IMR-90 (cell line): ENCODE results near the gene CD80. TPM values are rescaled to one million over a fixed set of nuclear protein-coding genes. Genes with fewer than 3 reads are reported as not detected.

Source experiments
- ATAC-seq: fragments of 200-7000 bp; cut with Tn5 transposase; 2 replicates; pipeline ENCODE4 v1.9.1; 2020; ENCODE audit warnings: low read depth, mild to moderate bottlenecking, moderate library complexity
- BruUV-seq: library from RNA; stranded (reverse); fragments of 400-500 nt; replicated peaks from 2 replicates; lab custom pipeline; 2021; lab: Mats Ljungman, UMichigan
- CTCF ChIA-PET: fragments of 300-600 bp; formaldehyde crosslinking; extraction: SDS; loops from one replicate; lab custom pipeline; 2021; ENCODE audit warnings: antibody characterized with exemption; lab: Yijun Ruan, JAX
- POLR2A ChIA-PET: fragments of 300-600 bp; sonication (Branson Sonifier 250); formaldehyde crosslinking; loops from one replicate; lab custom pipeline; 2022; ENCODE audit warnings: antibody characterized with exemption; ENCODE audit not compliant: unreplicated experiment; lab: Charles Lee
- DNase-seq: peaks from one replicate; pipeline ENCODE4 v3.0.0; 2013
- H2AFZ ChIP-seq: replicated peaks from 2 replicates; pipeline ENCODE3; 2013; ENCODE audit warnings: low read length, mild to moderate bottlenecking; ENCODE audit not compliant: poor library complexity
- H2AK5ac ChIP-seq: 2 replicates; pipeline ENCODE4 v1.6.1; 2013; ENCODE audit warnings: low read depth, low read length, inconsistent platforms
- H2AK9ac ChIP-seq: replicated peaks from 2 replicates; pipeline ENCODE3; 2013; ENCODE audit warnings: mild to moderate bottlenecking, low read depth, low read length, moderate library complexity; ENCODE audit not compliant: poor library complexity
- H2BK120ac ChIP-seq: 2 replicates; pipeline ENCODE4 v1.6.1; 2013; ENCODE audit warnings: low read depth, low read length, inconsistent platforms
- H2BK15ac ChIP-seq: 3 replicates; pipeline ENCODE4 v1.6.1; 2013; ENCODE audit warnings: low read depth, low read length, inconsistent platforms
- H2BK20ac ChIP-seq: 2 replicates; pipeline ENCODE4 v1.6.1; 2013; ENCODE audit warnings: low read depth, mild to moderate bottlenecking, inconsistent platforms, low read length, moderate library complexity
- H2BK5ac ChIP-seq: 2 replicates; pipeline ENCODE4 v1.6.1; 2013; ENCODE audit warnings: mild to moderate bottlenecking, low read depth, low read length, inconsistent platforms; ENCODE audit not compliant: poor library complexity, severe bottlenecking
- H3K14ac ChIP-seq: replicated peaks from 2 replicates; pipeline ENCODE4 v1.6.1; 2013; ENCODE audit warnings: low read depth, low read length, inconsistent platforms
- H3K18ac ChIP-seq: 2 replicates; pipeline ENCODE4 v1.6.1; 2013; ENCODE audit warnings: low read depth, low read length, control low read depth
- H3K23ac ChIP-seq: 2 replicates; pipeline ENCODE4 v1.6.1; 2013; ENCODE audit warnings: low read depth, low read length, inconsistent platforms
- H3K27ac ChIP-seq: 2 replicates; pipeline ENCODE4 v1.5.1; 2013; ENCODE audit warnings: mild to moderate bottlenecking, control low read depth, low read length; ENCODE audit not compliant: insufficient read depth
- H3K27me3 ChIP-seq: 2 replicates; pipeline ENCODE4 v1.6.1; 2013; ENCODE audit warnings: low read length; ENCODE audit not compliant: control insufficient read depth, insufficient read depth
- H3K36me3 ChIP-seq: 2 replicates; pipeline ENCODE4 v1.6.1; 2013; ENCODE audit warnings: low read length, mixed read lengths; ENCODE audit not compliant: control insufficient read depth, insufficient read depth
- H3K4ac ChIP-seq: 2 replicates; pipeline ENCODE4 v1.6.1; 2013; ENCODE audit warnings: low read depth, low read length, inconsistent platforms
- H3K4me1 ChIP-seq: 2 replicates; pipeline ENCODE4 v1.6.1; 2013; ENCODE audit warnings: low read length, mixed read lengths; ENCODE audit not compliant: control insufficient read depth, insufficient read depth
- H3K4me2 ChIP-seq: 2 replicates; pipeline ENCODE4 v1.6.1; 2013; ENCODE audit warnings: low read depth, mild to moderate bottlenecking, control low read depth, low read length, moderate library complexity
- H3K4me3 ChIP-seq: 2 replicates; pipeline ENCODE4 v1.5.1; 2013; ENCODE audit warnings: low read depth, mild to moderate bottlenecking, control low read depth, low read length, moderate library complexity; ENCODE audit not compliant: insufficient read depth
- H3K56ac ChIP-seq: 2 replicates; pipeline ENCODE4 v1.6.1; 2013; ENCODE audit warnings: low read length, inconsistent platforms; ENCODE audit not compliant: insufficient read depth; ENCODE audit errors: extremely low read depth
- H3K79me1 ChIP-seq, 2 experiments: 2 replicates each; pipeline ENCODE4 v1.6.1; 2013; ENCODE audit warnings: low read length in 2 of 2, inconsistent platforms in 1 of 2, low read depth in 1 of 2
- H3K9ac ChIP-seq: 2 replicates; pipeline ENCODE4 v1.6.1; 2013; ENCODE audit warnings: low read depth, low read length, control low read depth
- H3K9me1 ChIP-seq: 2 replicates; pipeline ENCODE4 v1.6.1; 2013; ENCODE audit warnings: low read length, inconsistent platforms; ENCODE audit not compliant: insufficient read depth
- H3K9me3 ChIP-seq: 2 replicates; pipeline ENCODE4 v1.6.1; 2013; ENCODE audit warnings: low read length; ENCODE audit not compliant: control insufficient read depth, insufficient read depth
- H4K20me1 ChIP-seq: 2 replicates; pipeline ENCODE4 v1.6.1; 2013; ENCODE audit warnings: low read length, inconsistent platforms; ENCODE audit not compliant: insufficient read depth
- H4K5ac ChIP-seq: 2 replicates; pipeline ENCODE4 v1.6.1; 2013; ENCODE audit warnings: mild to moderate bottlenecking, low read depth, low read length, control low read depth
- H4K8ac ChIP-seq, 2 experiments: 2 replicates each; pipeline ENCODE4 v1.6.1; 2013; ENCODE audit warnings: low read depth in 2 of 2, low read length in 2 of 2, control low read depth in 1 of 2, inconsistent platforms in 1 of 2
- H4K91ac ChIP-seq: 2 replicates; pipeline ENCODE4 v1.6.1; 2013; ENCODE audit warnings: low read depth, low read length, inconsistent platforms; ENCODE audit not compliant: insufficient read depth
- CEBPB ChIP-seq: IDR thresholded peaks from 2 replicates; pipeline ENCODE4 v1.6.1; 2012; ENCODE audit warnings: low read depth, low read length, improper control_type of control experiment
- CHD1 ChIP-seq: IDR thresholded peaks from 2 replicates; pipeline ENCODE4 v1.6.1; 2012; ENCODE audit warnings: low read depth, low read length, improper control_type of control experiment
- FOS ChIP-seq: fragments of 150-350 bp; IDR thresholded peaks from 2 replicates; pipeline ENCODE4 v1.6.1; 2016; ENCODE audit warnings: low read depth, low read length
- MAZ ChIP-seq: IDR thresholded peaks from 2 replicates; pipeline ENCODE4 v1.6.1; 2012; ENCODE audit warnings: low read depth, mild to moderate bottlenecking, low read length, improper control_type of control experiment, moderate library complexity, borderline replicate concordance
- MXI1 ChIP-seq: IDR thresholded peaks from 2 replicates; pipeline ENCODE4 v1.6.1; 2012; ENCODE audit warnings: low read depth, mild to moderate bottlenecking, low read length, moderate library complexity, borderline replicate concordance
- NFE2L2 ChIP-seq: fragments of 150-350 bp; IDR thresholded peaks from 2 replicates; pipeline ENCODE4 v1.6.1; 2016; ENCODE audit warnings: low read depth, mild to moderate bottlenecking, low read length
- POLR2A ChIP-seq: IDR thresholded peaks from 2 replicates; pipeline ENCODE4 v1.6.1; 2012; ENCODE audit warnings: mild to moderate bottlenecking, low read depth, low read length
- RCOR1 ChIP-seq: IDR thresholded peaks from 2 replicates; pipeline ENCODE4 v1.6.1; 2012; ENCODE audit warnings: mild to moderate bottlenecking, low read length, improper control_type of control experiment; ENCODE audit not compliant: insufficient replicate concordance
- RFX5 ChIP-seq: IDR thresholded peaks from 2 replicates; pipeline ENCODE4 v1.8.0; 2012; ENCODE audit warnings: low read depth, mild to moderate bottlenecking, low read length, moderate library complexity
- SMC3 ChIP-seq: fragments of 150-350 bp; IDR thresholded peaks from 2 replicates; pipeline ENCODE4 v1.6.1; 2016; ENCODE audit warnings: low read depth, mild to moderate bottlenecking, antibody characterized with exemption, low read length, moderate library complexity
- WGBS, 2 experiments: methylation state at CpG; one replicate each; pipeline versions ENCODE4 v1.1.5 to v1.1.7; 2013; ENCODE audit warnings: missing lambda C conversion rate in 2 of 2; ENCODE audit not compliant: insufficient read length in 1 of 2; ENCODE audit errors: extremely low coverage in 2 of 2; 5-methylcytosine and 5-hydroxymethylcytosine counted together
- dilution Hi-C: fragments of 300-500 bp; cut with HindIII; formaldehyde crosslinking; loops from one replicate; pipeline ENCODE4 v1.14.3; 2018; ENCODE audit warnings: low sequenced_read_pairs; ENCODE audit not compliant: unreplicated experiment
- in situ Hi-C: fragments of 300-500 bp; cut with MboI; formaldehyde crosslinking; loops from 3 replicates; pipeline ENCODE4 v1.14.3; 2019; ENCODE audit warnings: low sequenced_read_pairs, inconsistent platforms, mixed read lengths
- intact Hi-C: fragments of 100-400 bp; cut with micrococcal nuclease; formaldehyde crosslinking; loops from 2 replicates; pipeline ENCODE4 v1.10.0; 2022
- polyA plus RNA-seq, 3 experiments: library from polyadenylated mRNA; depleted of rRNA; stranded (reverse); fragments of >200 nt; gene quantifications; 2 replicates each; pipeline ENCODE4 v1.2.3, GENCODE V29; 2012; ENCODE audit warnings: low replicate concordance in 1 of 3
- total RNA-seq: library from RNA; depleted of rRNA; stranded (reverse); fragments of >200 nt; gene quantifications from 2 replicates; pipeline ENCODE4 v1.2.3, GENCODE V29; 2012
- TF ChIP-seq, protein P1 (sequence below): fragments of 150-350 bp; IDR thresholded peaks from 2 replicates; pipeline ENCODE4 v1.6.1; 2017; ENCODE audit warnings: mild to moderate bottlenecking, antibody characterized with exemption, low read length, low read depth
- TF ChIP-seq, protein P2 (sequence below): conservative IDR thresholded peaks from 2 replicates; pipeline ENCODE4 v1.5.1; 2012; ENCODE audit warnings: mild to moderate bottlenecking, low read depth, low read length, improper control_type of control experiment
- TF ChIP-seq, protein P3 (sequence below): fragments of 150-350 bp; IDR thresholded peaks from 2 replicates; pipeline ENCODE4 v1.6.1; 2016; ENCODE audit warnings: low read depth, mild to moderate bottlenecking, low read length, moderate library complexity, borderline replicate concordance

CD80 gene
- total and polyA plus RNA-seq, 2 of the 4 experiments (the other 2 are of a cell fraction): not detected

- Histone ChIP-seq H3K23ac (no peak overlapping the region), H2BK15ac (no peak overlapping the region), H4K91ac (no peak overlapping the region), H4K20me1 (no peaks in the 10 kb centered on the region), H2AFZ (no peak overlapping the region), H3K36me3 (no peaks in the 10 kb centered on the region), H4K5ac (no peak overlapping the region), H2BK5ac (no peak overlapping the region), H3K79me1 (no peaks in the 10 kb centered on the region), H3K4ac (no peak overlapping the region), H2AK5ac (no peak overlapping the region), H2BK20ac (no peak overlapping the region), H3K14ac (no peak overlapping the region), H3K27ac (no peak overlapping the region), H3K18ac (no peak overlapping the region), H3K27me3 (peaks cover 23% of the 10 kb centered on the region), H3K4me1 (no peaks in the 10 kb centered on the region), H3K9me1 (no peaks in the 10 kb centered on the region), H3K4me3 (no peak overlapping the region), H2BK120ac (no peak overlapping the region), H3K4me2 (no peak overlapping the region), H4K8ac (no peak overlapping the region), H3K56ac (no peak overlapping the region), H2AK9ac (no peak overlapping the region), H3K9me3 (no peaks in the 10 kb centered on the region), H3K9ac (no peak overlapping the region)
- ChIA-PET POLR2A (no interaction called here), CTCF (no interaction called here)
- intact Hi-C loops: no loop called here
- ATAC-seq (no peak), DNase-seq (no peak)
- WGBS, 2 experiments: 100% methylated on average over 1 of the region's 3 CpGs; no CpG with 5 or more reads in 1 of the 2 experiments
- TF ChIP-seq, protein P1, sequence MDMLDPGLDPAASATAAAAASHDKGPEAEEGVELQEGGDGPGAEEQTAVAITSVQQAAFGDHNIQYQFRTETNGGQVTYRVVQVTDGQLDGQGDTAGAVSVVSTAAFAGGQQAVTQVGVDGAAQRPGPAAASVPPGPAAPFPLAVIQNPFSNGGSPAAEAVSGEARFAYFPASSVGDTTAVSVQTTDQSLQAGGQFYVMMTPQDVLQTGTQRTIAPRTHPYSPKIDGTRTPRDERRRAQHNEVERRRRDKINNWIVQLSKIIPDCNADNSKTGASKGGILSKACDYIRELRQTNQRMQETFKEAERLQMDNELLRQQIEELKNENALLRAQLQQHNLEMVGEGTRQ: no peak
- TF ChIP-seq NFE2L2: no peak
- no peak for TF ChIP-seq SMC3
- no peak for TF ChIP-seq CEBPB
- TF ChIP-seq, protein P2, sequence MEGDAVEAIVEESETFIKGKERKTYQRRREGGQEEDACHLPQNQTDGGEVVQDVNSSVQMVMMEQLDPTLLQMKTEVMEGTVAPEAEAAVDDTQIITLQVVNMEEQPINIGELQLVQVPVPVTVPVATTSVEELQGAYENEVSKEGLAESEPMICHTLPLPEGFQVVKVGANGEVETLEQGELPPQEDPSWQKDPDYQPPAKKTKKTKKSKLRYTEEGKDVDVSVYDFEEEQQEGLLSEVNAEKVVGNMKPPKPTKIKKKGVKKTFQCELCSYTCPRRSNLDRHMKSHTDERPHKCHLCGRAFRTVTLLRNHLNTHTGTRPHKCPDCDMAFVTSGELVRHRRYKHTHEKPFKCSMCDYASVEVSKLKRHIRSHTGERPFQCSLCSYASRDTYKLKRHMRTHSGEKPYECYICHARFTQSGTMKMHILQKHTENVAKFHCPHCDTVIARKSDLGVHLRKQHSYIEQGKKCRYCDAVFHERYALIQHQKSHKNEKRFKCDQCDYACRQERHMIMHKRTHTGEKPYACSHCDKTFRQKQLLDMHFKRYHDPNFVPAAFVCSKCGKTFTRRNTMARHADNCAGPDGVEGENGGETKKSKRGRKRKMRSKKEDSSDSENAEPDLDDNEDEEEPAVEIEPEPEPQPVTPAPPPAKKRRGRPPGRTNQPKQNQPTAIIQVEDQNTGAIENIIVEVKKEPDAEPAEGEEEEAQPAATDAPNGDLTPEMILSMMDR: no peak
- TF ChIP-seq MXI1: no peak
- TF ChIP-seq POLR2A: no peak
- TF ChIP-seq CHD1: no peak
- no peak for TF ChIP-seq FOS
- TF ChIP-seq MAZ: no peak
- no peak for TF ChIP-seq RCOR1
- TF ChIP-seq RFX5: no peak
- TF ChIP-seq, protein P3, sequence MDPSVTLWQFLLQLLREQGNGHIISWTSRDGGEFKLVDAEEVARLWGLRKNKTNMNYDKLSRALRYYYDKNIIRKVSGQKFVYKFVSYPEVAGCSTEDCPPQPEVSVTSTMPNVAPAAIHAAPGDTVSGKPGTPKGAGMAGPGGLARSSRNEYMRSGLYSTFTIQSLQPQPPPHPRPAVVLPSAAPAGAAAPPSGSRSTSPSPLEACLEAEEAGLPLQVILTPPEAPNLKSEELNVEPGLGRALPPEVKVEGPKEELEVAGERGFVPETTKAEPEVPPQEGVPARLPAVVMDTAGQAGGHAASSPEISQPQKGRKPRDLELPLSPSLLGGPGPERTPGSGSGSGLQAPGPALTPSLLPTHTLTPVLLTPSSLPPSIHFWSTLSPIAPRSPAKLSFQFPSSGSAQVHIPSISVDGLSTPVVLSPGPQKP: no peak
- dilution Hi-C loops: no loop called here
- BruUV-seq: no TSS peak
- in situ Hi-C loops: loop anchor here (25.0 kb wide), 1 partner anchor 701 kb away; no protein-coding TSS in a partner anchor
Observed at GRCh38 chr3:119588112-119588511, 28.7 kb upstream of the CD80 start.
